ENCODE data around the gene PXDN. TPM values are rescaled to one million over a fixed set of nuclear protein-coding genes. Genes with fewer than 3 reads are reported as not detected.

PXDN gene
- total and polyA plus RNA-seq, 2 donors (not counting 3 experiments of a cell fraction or from before 2014, with no cell fraction given) = 231 to 308 TPM

DNA sequence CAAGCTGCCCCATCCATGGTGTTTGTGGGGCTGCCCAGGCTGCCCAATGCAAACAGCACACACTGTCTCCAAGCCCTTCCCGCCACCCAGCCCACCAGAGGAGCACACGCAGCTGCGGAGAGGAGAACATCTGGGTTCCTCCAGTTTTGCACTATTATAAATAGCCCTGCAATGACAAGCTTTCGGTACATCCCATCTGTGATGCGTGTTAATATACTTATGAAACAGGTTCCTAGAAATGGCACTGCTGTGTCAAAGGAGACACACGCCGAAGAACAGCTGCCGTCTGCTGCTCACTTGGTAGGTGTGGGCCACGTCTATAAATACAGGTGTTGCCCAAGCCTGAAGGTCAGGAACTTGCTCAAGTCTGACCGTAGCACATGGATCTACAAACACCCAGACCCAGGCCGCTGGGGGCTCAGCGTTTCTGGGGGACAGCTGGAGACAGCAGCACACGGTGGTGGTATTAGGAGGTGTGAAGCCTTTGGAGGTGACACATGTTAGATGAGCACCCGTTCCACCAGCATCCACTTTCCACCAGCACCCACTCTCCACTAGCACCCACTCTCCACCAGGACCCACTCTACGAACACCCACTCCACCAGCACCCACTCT is 34.3 kb downstream of the PXDN start:
- intact Hi-C loops (cut with micrococcal nuclease) = no loop called here
- peaks cover 31% of the 10 kb centered on the region for H3K79me2 ChIP-seq (ENCODE audit: control insufficient read depth, insufficient read depth, low read length)

More for the DNA sequence above, 34.3 kb downstream of the PXDN start:
- BruUV-seq (replicated peaks) = no TSS peak
- no peaks in the 10 kb centered on the region for H3K27me3 ChIP-seq (ENCODE audit: control insufficient read depth in 2 of 2, insufficient read depth in 2 of 2, low read length in 2 of 2)
- H3K9me1 ChIP-seq (replicated peaks; ENCODE audit: control insufficient read depth, extremely low read depth, insufficient read depth, low read length) = no peaks in the 10 kb centered on the region
- no peaks in the 10 kb centered on the region for H4K20me1 ChIP-seq (replicated peaks; ENCODE audit: control insufficient read depth, extremely low read depth, insufficient read depth, low read length)
- no peak overlapping the region for H3K27ac ChIP-seq (ENCODE audit: insufficient read depth, low read depth, low read length)
- DNase-seq (ENCODE audit: low read depth, low spot score) (no peak), FAIRE-seq (no peak)
- H2AFZ ChIP-seq (ENCODE audit: low read depth, low read length) = no peak overlapping the region
- dilution Hi-C loops (cut with MboI; ENCODE audit: extremely low pct_ligation_motif_present, low sequenced_read_pairs) = no loop called here
- no peak overlapping the region for H3K4me2 ChIP-seq (ENCODE audit: insufficient read depth, low read length)
- H3K4me1 ChIP-seq (ENCODE audit: control insufficient read depth, extremely low read depth, insufficient read depth, low read length) = peaks cover 19% of the 10 kb centered on the region
- TF ChIP-seq, protein P1, sequence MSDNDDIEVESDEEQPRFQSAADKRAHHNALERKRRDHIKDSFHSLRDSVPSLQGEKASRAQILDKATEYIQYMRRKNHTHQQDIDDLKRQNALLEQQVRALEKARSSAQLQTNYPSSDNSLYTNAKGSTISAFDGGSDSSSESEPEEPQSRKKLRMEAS (IDR thresholded peaks at IDR 0.05; ENCODE audit: insufficient read depth, insufficient read length) = no peak
- no peak for TF ChIP-seq FOS (IDR thresholded peaks at IDR 0.05; ENCODE audit: borderline replicate concordance, insufficient read depth, low read length)
- TF ChIP-seq POLR2AphosphoS5 (IDR thresholded peaks at IDR 0.05; ENCODE audit: insufficient read depth, low read depth, low read length) = no peak
- no peak for TF ChIP-seq MYC (IDR thresholded peaks at IDR 0.05; ENCODE audit: low read depth, low read length)
- TF ChIP-seq EZH2 (IDR thresholded peaks at IDR 0.05; ENCODE audit: borderline replicate concordance, low read depth, low read length, severe bottlenecking) = no peak
- TF ChIP-seq, protein P2, sequence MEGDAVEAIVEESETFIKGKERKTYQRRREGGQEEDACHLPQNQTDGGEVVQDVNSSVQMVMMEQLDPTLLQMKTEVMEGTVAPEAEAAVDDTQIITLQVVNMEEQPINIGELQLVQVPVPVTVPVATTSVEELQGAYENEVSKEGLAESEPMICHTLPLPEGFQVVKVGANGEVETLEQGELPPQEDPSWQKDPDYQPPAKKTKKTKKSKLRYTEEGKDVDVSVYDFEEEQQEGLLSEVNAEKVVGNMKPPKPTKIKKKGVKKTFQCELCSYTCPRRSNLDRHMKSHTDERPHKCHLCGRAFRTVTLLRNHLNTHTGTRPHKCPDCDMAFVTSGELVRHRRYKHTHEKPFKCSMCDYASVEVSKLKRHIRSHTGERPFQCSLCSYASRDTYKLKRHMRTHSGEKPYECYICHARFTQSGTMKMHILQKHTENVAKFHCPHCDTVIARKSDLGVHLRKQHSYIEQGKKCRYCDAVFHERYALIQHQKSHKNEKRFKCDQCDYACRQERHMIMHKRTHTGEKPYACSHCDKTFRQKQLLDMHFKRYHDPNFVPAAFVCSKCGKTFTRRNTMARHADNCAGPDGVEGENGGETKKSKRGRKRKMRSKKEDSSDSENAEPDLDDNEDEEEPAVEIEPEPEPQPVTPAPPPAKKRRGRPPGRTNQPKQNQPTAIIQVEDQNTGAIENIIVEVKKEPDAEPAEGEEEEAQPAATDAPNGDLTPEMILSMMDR (IDR thresholded peaks at IDR 0.05; ENCODE audit: extremely low read depth in 1 of 2, insufficient read depth in 1 of 2, low read depth in 1 of 2, low read length in 2 of 2) = no peak
- TF ChIP-seq POLR2A (IDR thresholded peaks at IDR 0.05; ENCODE audit: low read depth, low read length) = no peak
- no peak for TF ChIP-seq JUN (IDR thresholded peaks at IDR 0.05; ENCODE audit: borderline replicate concordance, insufficient read depth, insufficient read length, low read depth)
- no peak for TF ChIP-seq GATA2 (IDR thresholded peaks at IDR 0.05; ENCODE audit: insufficient read depth, insufficient read length, low read depth, low read length)
- no peaks in the 10 kb centered on the region for H3K9me3 ChIP-seq (replicated peaks; ENCODE audit: control insufficient read depth, insufficient read depth, low read length)
- POLR2A ChIA-PET = no interaction called here
- CTCF ChIA-PET = no interaction called here
- H3K36me3 ChIP-seq (ENCODE audit: control insufficient read depth in 2 of 2, extremely low read depth in 1 of 2, insufficient read depth in 2 of 2, low read length in 2 of 2) = no peaks in the 10 kb centered on the region
- H3K9ac ChIP-seq (replicated peaks; ENCODE audit: extremely low read depth, insufficient read depth, low read length) = no peak overlapping the region
- H3K4me3 ChIP-seq (replicated peaks in 1 of 3; ENCODE audit: insufficient read depth in 1 of 3, low read depth in 1 of 3, low read length in 3 of 3) = no peak overlapping the region
